ENCODE measurements around the gene LTN1. TPM values are rescaled to one million over a fixed set of nuclear protein-coding genes. Genes with fewer than 3 reads are reported as not detected.

Gene LTN1
- total RNA-seq, 1 donor from 2014 or later: 22.0 TPM

DNA sequence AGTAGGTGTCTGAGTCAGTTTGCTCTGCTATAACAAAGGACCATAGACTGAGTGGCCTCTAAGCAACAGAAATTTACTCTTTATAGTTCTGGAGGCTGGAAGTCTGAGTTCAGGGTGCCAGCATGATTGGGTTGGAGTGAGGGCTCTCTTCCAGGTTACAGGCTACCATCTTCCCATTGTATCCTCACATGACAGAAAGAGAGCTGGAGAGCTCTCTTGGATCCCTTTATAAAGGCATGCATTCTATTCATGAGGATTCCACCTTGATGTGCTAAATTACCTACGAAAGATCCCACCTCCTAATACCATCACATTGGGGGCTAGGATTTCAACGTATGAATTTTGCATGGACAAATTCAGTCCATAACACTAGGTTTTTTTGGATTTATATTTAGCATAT is 79.6 kb downstream of the LTN1 start:
- H3K27me3 ChIP-seq (ENCODE audit: low read depth): no peaks in the 10 kb centered on the region
- no peaks in the 10 kb centered on the region for H3K9me3 ChIP-seq
- H3K36me3 ChIP-seq: no peaks in the 10 kb centered on the region
- H3K4me3 ChIP-seq: no peak overlapping the region
- DNase-seq (no peak), ATAC-seq (no peak)
- TF ChIP-seq, protein P1, sequence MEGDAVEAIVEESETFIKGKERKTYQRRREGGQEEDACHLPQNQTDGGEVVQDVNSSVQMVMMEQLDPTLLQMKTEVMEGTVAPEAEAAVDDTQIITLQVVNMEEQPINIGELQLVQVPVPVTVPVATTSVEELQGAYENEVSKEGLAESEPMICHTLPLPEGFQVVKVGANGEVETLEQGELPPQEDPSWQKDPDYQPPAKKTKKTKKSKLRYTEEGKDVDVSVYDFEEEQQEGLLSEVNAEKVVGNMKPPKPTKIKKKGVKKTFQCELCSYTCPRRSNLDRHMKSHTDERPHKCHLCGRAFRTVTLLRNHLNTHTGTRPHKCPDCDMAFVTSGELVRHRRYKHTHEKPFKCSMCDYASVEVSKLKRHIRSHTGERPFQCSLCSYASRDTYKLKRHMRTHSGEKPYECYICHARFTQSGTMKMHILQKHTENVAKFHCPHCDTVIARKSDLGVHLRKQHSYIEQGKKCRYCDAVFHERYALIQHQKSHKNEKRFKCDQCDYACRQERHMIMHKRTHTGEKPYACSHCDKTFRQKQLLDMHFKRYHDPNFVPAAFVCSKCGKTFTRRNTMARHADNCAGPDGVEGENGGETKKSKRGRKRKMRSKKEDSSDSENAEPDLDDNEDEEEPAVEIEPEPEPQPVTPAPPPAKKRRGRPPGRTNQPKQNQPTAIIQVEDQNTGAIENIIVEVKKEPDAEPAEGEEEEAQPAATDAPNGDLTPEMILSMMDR (IDR thresholded peaks at IDR 0.05): no peak
- H3K27ac ChIP-seq: no peak overlapping the region
- H3K4me1 ChIP-seq: no peaks in the 10 kb centered on the region
- intact Hi-C loops (cut with DNase I): no loop called here

DNA sequence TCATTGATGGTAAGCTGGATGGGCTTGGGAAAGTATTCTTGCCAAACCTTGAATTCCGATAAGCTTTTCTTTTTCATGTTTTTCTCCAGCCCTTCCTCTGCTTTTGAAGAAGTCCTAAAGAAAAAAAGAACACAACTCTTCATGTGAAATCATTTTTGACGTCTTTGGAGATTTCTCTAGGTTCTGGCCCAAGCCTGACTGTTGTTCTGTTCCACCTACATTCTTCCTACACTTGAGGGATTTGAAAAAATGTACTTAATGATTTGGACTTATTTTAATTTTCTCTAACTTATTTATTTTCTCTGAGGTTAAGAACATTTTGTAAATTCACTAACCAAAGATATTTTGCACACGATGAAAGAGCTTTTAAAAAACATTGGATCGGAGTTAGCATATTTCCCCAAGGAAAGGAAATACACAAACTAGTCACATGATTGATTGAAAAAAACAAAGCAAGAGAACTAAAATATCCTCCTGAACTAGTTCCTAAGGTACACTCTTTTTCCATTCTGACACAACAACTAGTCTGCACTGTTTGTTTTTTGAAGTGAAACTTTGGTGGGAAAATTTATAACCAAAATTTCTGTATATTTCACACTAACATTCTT is 82.3 kb downstream of the LTN1 start:
- Histone ChIP-seq H3K4me3 (no peak overlapping the region), H3K27ac (no peak overlapping the region), H3K4me1 (no peaks in the 10 kb centered on the region), H3K36me3 (no peaks in the 10 kb centered on the region), H3K9me3 (no peaks in the 10 kb centered on the region), H3K27me3 (ENCODE audit: low read depth) (no peaks in the 10 kb centered on the region)
- TF ChIP-seq, protein P1 (IDR thresholded peaks at IDR 0.05): no peak
- intact Hi-C loops (cut with DNase I): no loop called here
- no peak for DNase-seq
- ATAC-seq: no peak

DNA sequence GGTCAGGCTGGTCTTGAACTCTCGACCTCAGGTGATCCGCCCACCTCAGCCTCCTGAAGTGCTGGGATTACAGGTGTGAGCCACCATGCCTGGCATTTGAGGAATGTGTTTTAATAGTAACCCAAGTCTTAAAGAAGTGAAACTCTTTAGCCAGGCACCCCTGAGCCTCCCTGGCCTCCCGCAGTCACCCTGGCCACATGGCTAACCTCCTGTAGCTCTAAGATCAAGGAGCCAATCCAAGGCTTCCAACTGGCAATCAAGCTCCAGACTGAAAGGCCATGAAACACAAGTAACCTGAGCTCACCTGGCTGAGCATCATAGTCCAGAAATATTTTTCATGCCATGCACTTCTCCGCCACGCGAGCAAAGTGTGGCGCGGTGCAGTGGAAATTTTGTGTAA is 84.3 kb downstream of the LTN1 start:
- H3K36me3 ChIP-seq: no peaks in the 10 kb centered on the region
- ATAC-seq (no peak), DNase-seq (no peak)
- intact Hi-C loops (cut with DNase I): no loop called here
- no peaks in the 10 kb centered on the region for H3K9me3 ChIP-seq
- no peaks in the 10 kb centered on the region for H3K27me3 ChIP-seq (ENCODE audit: low read depth)
- TF ChIP-seq, protein P1 (IDR thresholded peaks at IDR 0.05): no peak
- H3K4me3 ChIP-seq: no peak overlapping the region
- no peaks in the 10 kb centered on the region for H3K4me1 ChIP-seq
- no peak overlapping the region for H3K27ac ChIP-seq

DNA sequence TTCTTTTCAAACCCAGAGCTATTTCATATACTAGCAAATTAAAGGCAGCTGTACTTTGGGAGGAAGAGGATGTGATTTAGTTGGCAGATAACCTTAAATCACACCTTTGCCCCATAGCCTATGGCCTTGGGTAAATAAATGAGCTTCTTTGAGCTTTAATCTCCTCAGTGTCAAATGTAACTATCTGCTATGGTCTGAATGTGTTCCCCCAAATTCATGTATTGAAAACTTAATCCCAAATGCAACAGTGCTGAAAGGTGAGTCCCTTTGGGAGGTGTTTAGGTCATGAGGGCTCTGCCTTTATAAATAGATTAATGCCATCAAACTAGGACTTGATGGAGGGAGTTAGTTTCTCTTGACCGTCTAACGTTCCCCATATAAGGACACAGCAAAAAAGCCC is 85.8 kb downstream of the LTN1 start:
- intact Hi-C loops (cut with DNase I): no loop called here

DNA sequence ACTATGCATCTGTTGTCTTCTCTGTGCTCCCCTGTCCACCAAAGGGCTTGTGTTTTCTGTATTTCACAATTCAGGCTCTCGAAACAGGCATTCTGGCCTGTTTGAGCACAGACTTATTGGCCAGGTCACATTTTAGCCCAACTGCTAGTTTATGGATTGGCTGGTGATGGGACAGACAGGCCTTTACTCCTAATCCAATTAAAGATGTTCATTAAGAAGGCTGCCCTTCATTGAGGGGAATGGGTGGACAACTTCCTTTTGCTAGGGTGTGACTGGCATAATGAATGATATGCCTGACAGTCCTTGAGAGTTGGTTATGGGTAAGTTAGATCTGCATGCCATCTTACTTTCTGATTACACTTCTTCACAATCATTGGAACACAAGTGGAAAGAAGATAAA is 86.4 kb downstream of the LTN1 start:
- no peaks in the 10 kb centered on the region for H3K36me3 ChIP-seq
- no peak for DNase-seq
- H3K27me3 ChIP-seq (ENCODE audit: low read depth): no peaks in the 10 kb centered on the region
- no peaks in the 10 kb centered on the region for H3K4me1 ChIP-seq
- H3K4me3 ChIP-seq: no peak overlapping the region
- no peaks in the 10 kb centered on the region for H3K9me3 ChIP-seq
- no peak overlapping the region for H3K27ac ChIP-seq
- ATAC-seq: no peak
- intact Hi-C loops (cut with DNase I): no loop called here
- TF ChIP-seq, protein P1 (IDR thresholded peaks at IDR 0.05): no peak

More for the DNA sequence above, 85.8 kb downstream of the LTN1 start:
- ATAC-seq (no peak), DNase-seq (no peak)
- Histone ChIP-seq H3K36me3 (no peaks in the 10 kb centered on the region), H3K9me3 (no peaks in the 10 kb centered on the region), H3K27ac (no peak overlapping the region), H3K27me3 (ENCODE audit: low read depth) (no peaks in the 10 kb centered on the region), H3K4me1 (no peaks in the 10 kb centered on the region), H3K4me3 (no peak overlapping the region)
- TF ChIP-seq, protein P1 (IDR thresholded peaks at IDR 0.05): no peak
